Karpas-422 (cell line): ENCODE data around the gene SLC25A11. TPM values are rescaled to one million over a fixed set of nuclear protein-coding genes. Genes with fewer than 3 reads are reported as not detected.

ENCODE experiments used
- DNase-seq: peaks from one replicate; pipeline ENCODE4 v3.0.0-alpha.2; 2015
- H2AFZ ChIP-seq: fragments of 200-600 bp; sonication (generic); 2 replicates; pipeline ENCODE4 v1.6.1; 2014; ENCODE audit warnings: antibody characterized with exemption, low read length, mixed read lengths
- H3K27ac ChIP-seq: fragments of 200-600 bp; sonication (generic); 2 replicates; pipeline ENCODE4 v1.5.1; 2014; ENCODE audit warnings: mild to moderate bottlenecking, low read length, moderate library complexity
- H3K27me3 ChIP-seq: fragments of 200-600 bp; sonication (generic); 2 replicates; pipeline ENCODE4 v1.6.1; 2014; ENCODE audit warnings: low read length, mixed read lengths
- H3K36me3 ChIP-seq: fragments of 200-600 bp; sonication (generic); 2 replicates; pipeline ENCODE4 v1.6.1; 2014; ENCODE audit warnings: low read length, mixed read lengths; ENCODE audit not compliant: insufficient read depth
- H3K4me1 ChIP-seq: fragments of 200-600 bp; sonication (generic); 2 replicates; pipeline ENCODE4 v1.6.1; 2014; ENCODE audit warnings: mild to moderate bottlenecking, low read length, mixed read lengths
- H3K4me2 ChIP-seq: fragments of 200-600 bp; sonication (generic); 2 replicates; pipeline ENCODE4 v1.6.1; 2014; ENCODE audit warnings: low read length, low read depth, mild to moderate bottlenecking; ENCODE audit not compliant: poor library complexity, severe bottlenecking
- H3K4me3 ChIP-seq: fragments of 200-600 bp; sonication (generic); 2 replicates; pipeline ENCODE4 v1.5.1; 2014; ENCODE audit warnings: mild to moderate bottlenecking, antibody characterized with exemption, low read length, mixed read lengths
- H3K79me2 ChIP-seq: fragments of 200-600 bp; sonication (generic); 2 replicates; pipeline ENCODE4 v1.6.1; 2014; ENCODE audit warnings: mild to moderate bottlenecking, low read length, mixed read lengths
- H3K9ac ChIP-seq: fragments of 200-600 bp; sonication (generic); 2 replicates; pipeline ENCODE4 v1.6.0; 2014; ENCODE audit warnings: low read length
- H3K9me2 ChIP-seq: fragments of 200-600 bp; sonication (generic), shearing (Covaris generic); replicated peaks from 2 replicates; pipeline ENCODE4 v1.6.0; 2014; ENCODE audit warnings: mild to moderate bottlenecking, low read length, moderate library complexity; ENCODE audit not compliant: insufficient read depth
- H3K9me3 ChIP-seq: fragments of 300-700, 200-600 bp; sonication (generic); 2 replicates; pipeline ENCODE4 v1.6.1; 2014; ENCODE audit warnings: low read length, mixed read lengths
- H4K20me1 ChIP-seq: fragments of 200-600 bp; sonication (generic); 2 replicates; pipeline ENCODE4 v1.6.1; 2014; ENCODE audit warnings: mild to moderate bottlenecking, antibody characterized with exemption, low read length, low read depth; ENCODE audit not compliant: insufficient read depth
- total RNA-seq: library from RNA; depleted of rRNA; stranded (reverse); fragments of >200 nt; shearing (Covaris generic); gene quantifications from 2 replicates; pipeline ENCODE4 v1.2.3, GENCODE V29; 2014; ENCODE audit warnings: low replicate concordance

SLC25A11 gene
- total RNA-seq, 1 experiment from 2014 or later, result 79.0 TPM

GRCh38 chr17:4899341-4900230, 40.3 kb downstream of the SLC25A11 start, which contains the start of gene C17orf107:
C17orf107 (plus strand) TSS chr17:4899536; CDS start chr17:4899763, 227 bp downstream.
- Histone ChIP-seq H3K79me2 (no peaks in the 10 kb centered on the region), H3K9me2 (no peaks in the 10 kb centered on the region), H3K9ac (no peak within 1 kb of the TSS), H3K4me2 (no peak within 1 kb of the TSS), H3K4me1 (peaks cover 8% of the 10 kb centered on the region), H4K20me1 (0 out of 2 replicates have a peak, but pooled peaks cover 5% of the 10 kb centered on the region), H3K9me3 (no peaks in the 10 kb centered on the region), H2AFZ (no peak within 1 kb of the TSS), H3K36me3 (no peaks in the 10 kb centered on the region; the same call in 1 of the 2 replicates), H3K27me3 (no peaks in the 10 kb centered on the region), H3K27ac (no peak within 1 kb of the TSS), H3K4me3 (no peak within 1 kb of the TSS)
- no peak for DNase-seq

- 0 out of 2 replicates have a peak, but pooled peaks cover 5% of the 10 kb centered on the region for H4K20me1 ChIP-seq
- H3K9ac ChIP-seq, result no peak overlapping the region
These were observed 40.9 kb downstream of the SLC25A11 start for GRCh38 chr17:4898927-4899326.

GRCh38 chr17:4898351-4898750, 41.5 kb downstream of the SLC25A11 start:
- Histone ChIP-seq H3K4me2 (no peak overlapping the region), H3K79me2 (no peaks in the 10 kb centered on the region), H4K20me1 (0 out of 2 replicates have a peak, but pooled peaks cover 5% of the 10 kb centered on the region), H3K4me1 (peaks cover 6% of the 10 kb centered on the region), H3K9ac (no peak overlapping the region), H3K27me3 (no peaks in the 10 kb centered on the region), H3K9me2 (no peaks in the 10 kb centered on the region), H3K9me3 (no peaks in the 10 kb centered on the region), H3K27ac (no peak overlapping the region), H3K36me3 (no peaks in the 10 kb centered on the region; the same call in 1 of the 2 replicates), H2AFZ (no peak overlapping the region), H3K4me3 (no peak overlapping the region)
- DNase-seq, result no peak

More at GRCh38 chr17:4898927-4899326, 40.9 kb downstream of the SLC25A11 start:
- Histone ChIP-seq H3K36me3 (no peaks in the 10 kb centered on the region; the same call in 1 of the 2 replicates), H3K4me2 (no peak overlapping the region), H3K27ac (no peak overlapping the region), H3K9me2 (no peaks in the 10 kb centered on the region), H3K4me3 (no peak overlapping the region), H3K79me2 (no peaks in the 10 kb centered on the region), H3K4me1 (peaks cover 8% of the 10 kb centered on the region), H3K9me3 (no peaks in the 10 kb centered on the region), H3K27me3 (no peaks in the 10 kb centered on the region), H2AFZ (no peak overlapping the region)
- DNase-seq, result no peak

- Histone ChIP-seq H3K79me2 (no peaks in the 10 kb centered on the region), H3K9ac (no peak overlapping the region), H3K27me3 (no peaks in the 10 kb centered on the region), H2AFZ (no peak overlapping the region), H3K9me2 (no peaks in the 10 kb centered on the region), H4K20me1 (0 out of 2 replicates have a peak, but pooled peaks cover 5% of the 10 kb centered on the region), H3K27ac (no peak overlapping the region), H3K4me3 (no peak overlapping the region), H3K36me3 (no peaks in the 10 kb centered on the region; the same call in 1 of the 2 replicates), H3K9me3 (no peaks in the 10 kb centered on the region), H3K4me1 (peaks cover under 1% of the 10 kb centered on the region), H3K4me2 (no peak overlapping the region)
- no peak for DNase-seq
These were observed 42.1 kb downstream of the SLC25A11 start for GRCh38 chr17:4897785-4898184.

GRCh38 chr17:4897198-4897687, 42.6 kb downstream of the SLC25A11 start:
- Histone ChIP-seq H3K4me2 (no peak overlapping the region), H3K4me1 (no peaks in the 10 kb centered on the region)

GRCh38 chr17:4896332-4897197, 43.3 kb downstream of the SLC25A11 start:
- H2AFZ ChIP-seq, result no peak overlapping the region
- H3K36me3 ChIP-seq, result no peaks in the 10 kb centered on the region; the same call in 1 of the 2 replicates
- H3K27me3 ChIP-seq, result no peaks in the 10 kb centered on the region
- H3K4me1 ChIP-seq, result no peaks in the 10 kb centered on the region
- H3K9ac ChIP-seq, result no peak overlapping the region
- no peaks in the 10 kb centered on the region for H3K9me3 ChIP-seq
- H3K9me2 ChIP-seq, result no peaks in the 10 kb centered on the region
- H3K4me3 ChIP-seq, result no peak overlapping the region
- no peak for DNase-seq
- no peaks in the 10 kb centered on the region for H3K79me2 ChIP-seq
- H4K20me1 ChIP-seq, result no peaks in the 10 kb centered on the region
- H3K27ac ChIP-seq, result no peak overlapping the region
- no peak overlapping the region for H3K4me2 ChIP-seq

More at GRCh38 chr17:4897198-4897687, 42.6 kb downstream of the SLC25A11 start:
- H3K4me3 ChIP-seq, result no peak overlapping the region
- H3K36me3 ChIP-seq, result no peaks in the 10 kb centered on the region; the same call in 1 of the 2 replicates
- H3K9me2 ChIP-seq, result no peaks in the 10 kb centered on the region
- no peaks in the 10 kb centered on the region for H3K9me3 ChIP-seq
- H4K20me1 ChIP-seq, result 0 out of 2 replicates have a peak, but pooled peaks cover 3% of the 10 kb centered on the region
- H3K79me2 ChIP-seq, result no peaks in the 10 kb centered on the region
- H3K9ac ChIP-seq, result no peak overlapping the region
- H3K27ac ChIP-seq, result no peak overlapping the region
- no peak overlapping the region for H2AFZ ChIP-seq
- no peak for DNase-seq
- no peaks in the 10 kb centered on the region for H3K27me3 ChIP-seq

GRCh38 chr17:4895657-4896331, 44.1 kb downstream of the SLC25A11 start:
- H3K36me3 ChIP-seq, result 0 out of 2 replicates have a peak, but pooled peaks cover under 1% of the 10 kb centered on the region
- H3K27me3 ChIP-seq, result no peaks in the 10 kb centered on the region
- no peak for DNase-seq

More at GRCh38 chr17:4895657-4896331, 44.1 kb downstream of the SLC25A11 start:
- Histone ChIP-seq H3K4me3 (no peak overlapping the region), H2AFZ (no peak overlapping the region), H3K9ac (no peak overlapping the region), H3K9me3 (no peaks in the 10 kb centered on the region), H3K4me2 (no peak overlapping the region), H4K20me1 (no peaks in the 10 kb centered on the region), H3K9me2 (no peaks in the 10 kb centered on the region), H3K27ac (no peak overlapping the region), H3K79me2 (no peaks in the 10 kb centered on the region), H3K4me1 (no peaks in the 10 kb centered on the region)
